Activated effector memory CD4-positive, alpha-beta T cell treated with Interleukin-2 at 50 U/mL for 16 hours (primary cell): ENCODE measurements around the gene COL4A2.

Experiments
- DNase-seq: peaks from one replicate; pipeline ENCODE4 v3.0.0-alpha.2; 2020

The COL4A2 gene

DNA sequence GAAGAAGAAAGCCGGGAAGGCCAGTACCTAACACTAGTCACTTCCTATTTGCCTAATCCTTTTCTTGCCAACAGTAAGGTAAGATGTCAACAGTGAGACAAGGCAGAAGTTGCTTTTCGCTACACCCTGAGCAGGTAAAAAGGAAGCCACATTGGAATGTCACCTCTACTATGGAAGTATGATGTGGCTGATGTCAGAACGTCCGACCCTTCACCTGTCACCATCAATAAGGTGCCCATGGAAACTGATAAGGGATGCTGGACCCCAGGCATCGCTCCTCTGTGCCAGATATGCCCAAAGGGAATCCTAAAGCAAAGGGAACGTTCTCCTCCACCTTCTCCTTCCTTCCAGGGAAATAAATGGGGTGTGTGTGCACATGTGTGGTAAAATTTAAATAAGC is 34.4 kb upstream of the COL4A2 start:
- DNase-seq: no peak

DNA sequence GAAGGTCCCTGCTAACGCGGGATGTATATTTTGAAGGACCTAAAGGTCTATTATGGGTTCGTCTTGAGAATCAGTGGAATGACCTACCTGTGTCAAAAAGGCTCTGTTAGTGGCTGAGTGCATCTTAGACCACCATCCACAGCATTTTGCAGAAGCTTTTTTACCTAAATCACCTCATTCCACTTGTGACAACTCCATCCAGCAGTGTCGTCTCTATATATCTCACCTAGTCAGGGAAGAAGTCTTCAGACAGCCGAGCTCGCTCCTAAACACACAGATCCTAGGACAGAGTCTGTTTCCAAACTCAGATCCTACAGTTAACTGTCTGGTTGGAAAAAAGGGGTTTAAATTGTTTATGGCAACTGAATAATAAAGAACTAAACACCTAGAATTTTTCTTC is 33.8 kb upstream of the COL4A2 start:
- DNase-seq: no peak

GRCh38 chr13:110274687-110275086 is 32.4 kb upstream of the COL4A2 start:
- no peak for DNase-seq

DNA sequence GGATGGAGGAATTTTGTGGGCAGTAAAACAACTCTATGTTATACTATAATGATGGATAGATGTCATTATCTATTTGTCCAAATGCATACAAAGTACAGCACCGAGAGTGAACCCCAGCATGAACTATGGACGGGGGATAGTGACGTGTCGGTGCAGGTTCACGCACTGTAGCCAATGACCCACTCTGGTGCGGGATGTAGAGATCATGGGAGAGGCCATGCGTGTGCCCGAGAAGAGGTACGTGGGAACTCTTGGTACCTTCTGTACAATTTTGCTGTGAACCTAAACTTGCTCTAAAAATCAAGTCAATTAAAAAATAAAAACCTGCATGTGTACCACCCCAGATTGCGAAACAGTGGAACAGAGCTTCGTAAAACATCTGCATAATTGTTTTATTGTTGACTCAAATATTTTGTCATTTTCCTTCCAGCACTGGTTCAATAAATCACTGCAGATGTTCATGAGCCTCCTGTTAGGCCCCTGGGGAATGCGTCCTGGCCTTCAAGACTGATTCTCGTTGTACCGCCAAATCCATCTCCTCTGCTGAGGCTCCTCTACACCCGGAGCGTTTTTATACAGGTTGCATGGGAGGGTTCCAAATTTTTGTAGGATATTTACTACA is 31.0 kb upstream of the COL4A2 start:
- no peak for DNase-seq

DNA sequence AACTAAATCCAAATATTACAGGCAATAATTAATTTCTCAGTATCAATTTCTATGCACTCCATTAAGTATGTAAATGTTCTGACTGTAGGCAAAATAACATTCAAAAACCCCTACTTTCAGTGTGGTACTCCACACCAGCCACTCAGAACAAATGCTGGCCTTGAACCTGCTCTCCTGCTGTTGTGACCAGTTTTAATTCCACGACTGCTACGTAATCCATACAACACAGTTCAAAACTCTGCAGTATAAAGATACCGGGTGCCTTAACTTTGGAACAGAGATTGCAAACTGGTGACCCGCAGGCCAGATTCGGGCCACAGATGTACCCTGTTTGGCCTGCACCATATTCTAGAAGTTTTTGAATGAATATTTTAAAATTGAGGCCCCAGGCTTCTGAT is 30.5 kb upstream of the COL4A2 start:
- DNase-seq: no peak

DNA sequence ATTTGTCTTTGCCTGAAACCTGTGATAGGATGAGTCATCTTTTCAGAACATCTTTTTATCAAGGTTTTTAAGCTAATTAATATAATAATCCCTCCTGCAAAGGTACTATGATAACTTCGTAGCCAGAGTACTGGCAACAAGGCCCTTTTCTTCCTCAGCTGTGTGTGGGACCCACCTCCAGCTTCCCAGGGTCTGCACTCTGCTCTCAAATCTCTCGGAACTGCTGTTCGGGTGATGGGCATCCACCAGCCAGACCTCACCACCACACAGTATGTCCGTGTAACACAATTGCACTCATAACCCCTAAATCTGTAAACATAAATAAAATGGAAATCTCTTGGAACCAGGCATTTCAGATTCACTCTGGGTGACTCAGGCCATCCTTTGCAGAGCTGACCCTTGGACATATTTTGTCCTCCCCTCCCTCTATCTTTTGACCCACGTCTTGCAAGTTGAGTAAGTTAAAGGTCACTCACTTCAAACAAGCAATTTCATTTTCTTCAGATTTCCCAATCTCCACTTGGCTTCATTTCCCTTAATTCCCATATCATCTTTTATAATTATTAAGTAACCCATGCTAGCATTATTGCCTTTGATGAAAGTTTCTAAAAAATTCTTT is 29.6 kb upstream of the COL4A2 start:
- no peak for DNase-seq

DNA sequence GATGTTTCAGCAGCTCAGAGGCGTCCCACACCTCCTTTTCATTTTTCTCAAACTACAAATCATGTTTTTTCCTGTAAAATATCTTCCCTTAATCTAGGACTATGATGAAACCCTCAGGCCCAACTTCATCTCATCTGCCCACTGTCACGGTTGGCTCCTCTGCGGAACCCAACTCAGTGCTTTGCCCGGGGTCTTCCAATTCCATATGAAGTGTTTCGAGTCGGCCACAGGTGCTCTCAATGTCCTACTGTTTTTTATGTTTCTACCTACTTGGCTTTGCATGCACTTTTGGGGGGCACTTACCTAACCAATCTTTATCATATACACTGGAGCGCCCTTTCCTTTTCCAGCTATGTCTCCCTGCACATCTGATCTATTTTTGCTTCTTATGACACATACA is 28.2 kb upstream of the COL4A2 start:
- DNase-seq: no peak

DNA sequence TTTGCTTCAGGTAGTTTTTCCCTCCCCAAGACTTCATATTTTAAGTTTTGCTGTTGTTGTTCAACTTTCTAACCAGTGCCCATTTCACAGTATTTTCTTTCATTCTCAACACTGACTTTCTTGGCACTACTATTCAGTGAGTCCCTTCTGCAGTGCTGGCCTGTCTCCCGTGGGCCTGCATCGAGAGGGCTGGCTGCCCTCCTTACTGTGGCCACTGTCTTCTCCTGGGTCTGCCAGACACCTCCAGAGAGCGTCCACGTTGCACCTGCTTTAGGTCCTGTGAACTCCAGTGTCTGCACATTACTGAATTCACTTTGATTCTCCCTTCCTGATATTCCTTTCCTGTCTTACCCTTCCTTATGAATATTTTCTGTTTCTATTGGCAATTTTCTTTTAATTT is 27.4 kb upstream of the COL4A2 start:
- DNase-seq: no peak

- DNase-seq: no peak
Measured at GRCh38 chr13:110280231-110280813, 26.8 kb upstream of the COL4A2 start.

GRCh38 chr13:110280985-110281688 is 25.9 kb upstream of the COL4A2 start:
- no peak for DNase-seq

DNA sequence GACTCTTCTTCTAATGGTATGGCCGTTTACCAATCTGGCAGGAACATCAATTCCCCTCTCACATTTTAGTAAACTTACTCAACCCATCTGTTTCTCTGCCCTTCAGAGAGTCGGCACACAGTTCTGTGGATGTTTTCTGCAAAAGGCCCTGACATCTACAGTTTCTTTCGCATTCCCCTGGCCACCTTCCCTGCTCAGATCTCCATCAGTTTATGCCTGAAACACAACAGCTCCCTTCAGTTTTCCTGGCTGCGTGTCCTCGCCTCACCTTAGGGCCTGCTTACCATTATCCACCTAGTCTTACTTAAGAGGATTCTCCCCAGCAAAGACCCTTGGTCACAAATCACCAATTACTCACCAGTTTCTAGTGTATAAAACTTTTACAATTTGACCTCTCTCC is 25.3 kb upstream of the COL4A2 start:
- no peak for DNase-seq

DNA sequence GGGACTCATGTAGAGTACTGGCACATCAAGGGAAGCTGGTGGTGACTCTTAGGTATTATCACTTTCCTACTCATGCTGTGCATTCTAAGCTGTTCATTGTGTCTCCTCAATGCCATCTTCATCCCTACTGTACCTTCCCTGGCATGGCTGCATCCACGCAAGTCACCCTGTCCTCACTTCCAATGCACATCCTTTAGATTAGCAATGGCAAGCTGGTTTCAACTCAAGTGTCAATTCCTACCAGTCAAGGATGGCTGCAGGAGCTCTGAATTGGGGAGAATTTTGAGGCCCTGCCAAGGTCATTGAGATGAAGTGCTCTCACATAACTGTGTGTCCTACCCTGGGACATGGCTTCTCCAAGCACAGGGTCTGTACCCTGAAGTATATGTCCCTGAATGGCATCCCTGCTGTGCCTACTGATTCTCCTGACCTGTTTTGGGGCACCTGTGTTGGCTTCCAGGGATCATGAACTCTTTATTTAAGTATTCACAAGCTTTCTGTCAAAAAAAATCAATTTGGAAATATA is 24.7 kb upstream of the COL4A2 start:
- no peak for DNase-seq

GRCh38 chr13:110283736-110284517 is 23.2 kb upstream of the COL4A2 start:
- no peak for DNase-seq

GRCh38 chr13:110284779-110285484 is 22.2 kb upstream of the COL4A2 start:
- DNase-seq: no peak

- no peak for DNase-seq
Measured at GRCh38 chr13:110285991-110286832, 20.9 kb upstream of the COL4A2 start.

GRCh38 chr13:110286833-110287819 is 20.0 kb upstream of the COL4A2 start:
- DNase-seq: no peak

GRCh38 chr13:110289174-110289573 is 17.9 kb upstream of the COL4A2 start:
- no peak for DNase-seq

DNA sequence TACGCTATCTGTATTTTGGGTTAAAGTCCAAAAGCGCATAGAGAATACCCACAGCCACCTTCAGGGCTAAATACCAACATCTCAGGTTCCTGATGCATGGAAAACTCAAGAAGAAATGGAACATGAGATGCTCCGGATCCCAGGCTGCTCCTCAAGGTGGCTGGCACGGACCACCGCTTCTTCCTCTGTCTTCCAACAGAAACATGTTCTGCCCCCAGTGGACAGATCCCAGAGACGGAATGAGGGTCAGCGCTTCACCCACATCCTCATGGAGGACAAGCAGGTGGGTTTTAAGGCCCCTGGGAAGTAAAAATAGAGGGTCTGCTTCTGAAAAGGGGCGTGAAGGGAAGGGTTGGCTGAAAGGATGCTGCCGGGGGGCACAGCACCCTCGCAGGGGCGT is 17.4 kb upstream of the COL4A2 start:
- no peak for DNase-seq

DNA sequence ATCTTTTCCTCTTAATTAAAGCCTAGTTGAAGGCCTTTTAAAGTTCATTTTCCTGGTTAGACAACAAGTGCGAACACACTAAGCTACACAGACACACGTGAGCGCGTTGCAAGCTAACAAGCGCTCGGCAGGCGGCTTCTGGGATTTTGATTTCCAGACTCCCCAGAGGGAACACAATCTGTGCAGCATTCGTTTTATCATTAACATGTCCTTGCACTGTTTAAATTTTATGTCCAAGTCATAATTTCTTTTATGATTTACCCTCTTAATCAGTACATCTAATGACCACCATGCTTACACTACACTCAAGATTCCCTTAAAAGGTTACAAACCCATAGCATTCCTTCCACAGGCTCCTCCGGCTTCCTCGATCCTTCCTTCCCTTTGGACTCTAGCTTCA is 16.9 kb upstream of the COL4A2 start:
- DNase-seq: no peak

DNA sequence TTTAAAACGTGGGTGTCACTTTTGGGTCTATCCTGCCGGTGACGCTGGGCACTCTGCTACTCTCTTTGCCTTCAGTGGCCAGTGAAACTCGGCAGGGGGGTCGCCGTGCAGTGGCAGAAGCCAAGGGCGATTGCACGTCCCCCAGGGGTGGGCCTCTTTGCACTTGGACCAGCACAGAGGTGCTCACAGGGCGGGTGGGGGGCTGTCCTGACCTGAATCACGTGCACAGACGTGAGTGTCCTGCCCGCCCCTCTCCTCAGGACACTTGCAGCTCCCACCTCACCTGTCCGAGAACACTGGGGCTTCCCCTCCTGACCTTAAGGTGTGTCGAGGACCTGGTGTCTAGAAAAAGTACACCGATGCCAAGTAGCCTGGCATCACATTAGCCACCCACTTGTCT is 16.3 kb upstream of the COL4A2 start:
- DNase-seq: no peak
